ENCODE results near the gene NSA2. TPM values are rescaled to one million over a fixed set of nuclear protein-coding genes. Genes with fewer than 3 reads are reported as not detected.
"Not testable (repeated sequence)": the region's sequence is repeated elsewhere in the genome, so short reads cannot be mapped to it uniquely, and the experiment has no call there.

NSA2 gene
- total RNA-seq, 1 donor from 2014 or later: 119 TPM

- H3K36me3 ChIP-seq: peaks cover 0 to 53% of the 10 kb centered on the region in 2 donors
- no peak for DNase-seq (ENCODE audit: extremely low spot score in 2 of 2)
- intact Hi-C loops (cut with DNase I): no loop called here
- H3K27me3 ChIP-seq: no peaks in the 10 kb centered on the region
- H3K27ac ChIP-seq: no peak overlapping the region
- H3K4me3 ChIP-seq: no peak overlapping the region
- no peak for TF ChIP-seq POLR2A (IDR thresholded peaks at IDR 0.05)
- H3K4me1 ChIP-seq: no peaks in the 10 kb centered on the region
- H3K9me3 ChIP-seq: no peaks in the 10 kb centered on the region
These were observed 30.3 kb upstream of the NSA2 start for GRCh38 chr5:74736759-74737158.

GRCh38 chr5:74738406-74738805, 28.6 kb upstream of the NSA2 start:
- Histone ChIP-seq H3K4me3 (no peak overlapping the region), H3K4me1 (no peaks in the 10 kb centered on the region), H3K9me3 (no peaks in the 10 kb centered on the region), H3K36me3 (peaks cover 0 to 53% of the 10 kb centered on the region in 2 donors), H3K27ac (no peak overlapping the region), H3K27me3 (no peaks in the 10 kb centered on the region)
- intact Hi-C loops (cut with DNase I): no loop called here
- TF ChIP-seq POLR2AphosphoS5 (IDR thresholded peaks at IDR 0.05; ENCODE audit: insufficient read depth in 1 of 2, low read depth in 1 of 2) (no peak), CTCF (IDR thresholded peaks at IDR 0.05) (no peak), POLR2A (IDR thresholded peaks at IDR 0.05) (no peak)
- no peak for DNase-seq (ENCODE audit: extremely low spot score in 2 of 2)

GRCh38 chr5:74748742-74749141, 18.3 kb upstream of the NSA2 start:
- H3K27me3 ChIP-seq; intact Hi-C loops (cut with DNase I); H3K4me3 ChIP-seq; H3K4me1 ChIP-seq; H3K27ac ChIP-seq; DNase-seq (ENCODE audit: extremely low spot score in 2 of 2); H3K9me3 ChIP-seq: not testable (repeated sequence)
- peaks cover 0 to 42% of the 10 kb centered on the region in 2 donors for H3K36me3 ChIP-seq

GRCh38 chr5:74761241-74761640, 5.8 kb upstream of the NSA2 start:
- H3K36me3 ChIP-seq: peaks cover 0 to 22% of the 10 kb centered on the region in 2 donors

GRCh38 chr5:74762599-74762998, 4.5 kb upstream of the NSA2 start:
- Histone ChIP-seq H3K36me3 (peaks cover 0 to 10% of the 10 kb centered on the region in 2 donors), H3K4me3 (no peak overlapping the region), H3K9me3 (no peaks in the 10 kb centered on the region), H3K4me1 (peaks cover 37% of the 10 kb centered on the region), H3K27me3 (no peaks in the 10 kb centered on the region), H3K27ac (no peak overlapping the region)
- no peak for DNase-seq (ENCODE audit: extremely low spot score in 2 of 2)
- intact Hi-C loops (cut with DNase I): no loop called here
- TF ChIP-seq POLR2AphosphoS5 (IDR thresholded peaks at IDR 0.05; ENCODE audit: insufficient read depth in 1 of 2, low read depth in 1 of 2): no peak
- no peak for TF ChIP-seq POLR2A (IDR thresholded peaks at IDR 0.05)
- no peak for TF ChIP-seq CTCF (IDR thresholded peaks at IDR 0.05)

More at GRCh38 chr5:74761241-74761640, 5.8 kb upstream of the NSA2 start:
- intact Hi-C loops (cut with DNase I): no loop called here
- H3K9me3 ChIP-seq: peaks cover under 1% of the 10 kb centered on the region
- TF ChIP-seq POLR2AphosphoS5 (IDR thresholded peaks at IDR 0.05; ENCODE audit: insufficient read depth in 1 of 2, low read depth in 1 of 2) (no peak), POLR2A (IDR thresholded peaks at IDR 0.05) (no peak), CTCF (IDR thresholded peaks at IDR 0.05) (no peak)
- peaks cover 36% of the 10 kb centered on the region for H3K4me1 ChIP-seq
- no peak for DNase-seq (ENCODE audit: extremely low spot score in 2 of 2)
- H3K27ac ChIP-seq: no peak overlapping the region
- H3K4me3 ChIP-seq: no peak overlapping the region
- no peaks in the 10 kb centered on the region for H3K27me3 ChIP-seq

- Histone ChIP-seq H3K4me3 (no peak overlapping the region), H3K27me3 (no peaks in the 10 kb centered on the region), H3K27ac (no peak overlapping the region), H3K36me3 (peaks cover 0 to 7% of the 10 kb centered on the region in 2 donors), H3K4me1 (peaks cover 46% of the 10 kb centered on the region), H3K9me3 (no peaks in the 10 kb centered on the region)
- no peak for TF ChIP-seq POLR2AphosphoS5 (IDR thresholded peaks at IDR 0.05; ENCODE audit: insufficient read depth in 1 of 2, low read depth in 1 of 2)
- TF ChIP-seq POLR2A (IDR thresholded peaks at IDR 0.05): no peak
- no peak for TF ChIP-seq CTCF (IDR thresholded peaks at IDR 0.05)
- DNase-seq (ENCODE audit: extremely low spot score in 2 of 2): no peak
- intact Hi-C loops (cut with DNase I): no loop called here
These were observed 3.5 kb upstream of the NSA2 start for GRCh38 chr5:74763504-74763903.

Data from vagina (tissue), 2 donors.